ENCODE measurements around the gene UBE2E1.
"Not testable (repeated sequence)": the region's sequence is repeated elsewhere in the genome, so short reads cannot be mapped to it uniquely, and the experiment has no call there.

UBE2E1 gene

DNA sequence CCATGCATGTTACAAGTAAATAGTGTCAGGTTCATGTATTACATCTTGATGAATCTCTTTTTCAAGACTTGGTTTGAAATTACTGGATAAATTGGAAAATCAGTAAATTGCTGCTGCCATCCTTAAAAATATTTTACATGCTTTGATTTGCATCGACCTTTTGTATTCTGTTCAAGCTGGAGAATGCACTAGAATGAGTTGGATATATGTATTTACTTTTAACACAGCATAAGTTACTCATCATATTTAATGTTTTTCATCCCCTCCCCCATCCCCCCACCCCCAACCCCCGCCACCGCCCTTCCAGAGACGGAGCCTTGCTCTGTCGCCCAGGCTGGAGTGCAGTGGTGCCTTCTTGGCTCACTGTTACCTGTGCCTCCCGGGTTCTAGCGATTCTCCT is 16.8 kb downstream of the UBE2E1 start:
- no peak for DNase-seq

DNA sequence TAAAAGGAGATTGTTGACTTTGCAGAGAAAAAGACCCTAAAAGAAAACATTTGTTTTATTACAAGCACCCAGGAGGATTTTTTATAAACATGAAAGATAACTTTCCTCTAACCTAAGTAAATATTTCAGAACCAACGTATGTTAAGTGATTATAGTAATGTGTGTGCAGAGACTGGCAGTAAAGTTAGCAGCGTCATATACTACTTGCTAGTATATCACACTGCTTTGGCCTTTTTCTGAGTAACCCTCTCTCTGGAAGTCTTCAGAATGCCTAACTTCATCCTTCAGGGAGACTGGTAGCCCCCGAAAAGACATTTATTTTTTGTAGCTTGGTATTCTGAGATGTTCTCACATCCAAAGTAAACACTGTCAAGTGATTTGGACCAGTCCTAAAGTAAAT is 17.9 kb downstream of the UBE2E1 start:
- DNase-seq, result no peak

DNA sequence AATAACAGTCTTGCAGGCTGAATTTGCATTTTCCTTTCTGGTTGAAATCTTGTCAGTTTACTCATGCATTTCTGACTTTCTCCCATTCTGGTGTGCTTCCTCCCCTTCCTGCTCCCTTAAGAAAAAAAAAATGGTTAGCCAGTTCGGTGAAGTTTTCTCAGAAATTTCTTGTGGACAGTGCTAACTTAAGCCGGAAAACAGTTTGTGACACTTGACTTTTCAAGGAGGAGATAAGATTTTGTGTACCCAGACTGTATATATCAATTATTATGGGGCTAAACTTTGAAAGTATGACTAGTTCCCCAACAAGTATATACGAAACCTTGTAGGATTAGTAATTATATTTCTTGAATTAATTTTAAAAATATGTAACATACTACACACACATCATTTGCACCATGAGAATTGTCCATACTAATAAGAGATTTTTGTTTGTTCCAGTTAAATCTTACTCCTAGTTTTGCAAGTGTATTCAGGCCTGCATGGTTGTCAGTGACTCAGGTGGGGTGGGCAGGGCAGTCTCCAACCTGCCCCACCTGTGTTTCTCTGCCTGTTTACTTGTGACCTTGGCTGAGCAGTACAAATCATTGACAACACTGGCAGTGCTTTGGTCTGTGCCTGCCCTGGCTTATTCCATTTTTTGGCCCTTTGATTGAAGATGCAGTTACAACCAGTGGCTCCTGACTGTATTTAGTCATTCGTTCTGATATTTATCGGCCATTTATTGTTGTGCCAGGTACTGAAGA is 19.1 kb downstream of the UBE2E1 start:
- no peak for DNase-seq

GRCh38 chr3:23825802-23826201 is 20.0 kb downstream of the UBE2E1 start:
- DNase-seq, result no peak

GRCh38 chr3:23826382-23827064 is 20.8 kb downstream of the UBE2E1 start:
- DNase-seq, result no peak

DNA sequence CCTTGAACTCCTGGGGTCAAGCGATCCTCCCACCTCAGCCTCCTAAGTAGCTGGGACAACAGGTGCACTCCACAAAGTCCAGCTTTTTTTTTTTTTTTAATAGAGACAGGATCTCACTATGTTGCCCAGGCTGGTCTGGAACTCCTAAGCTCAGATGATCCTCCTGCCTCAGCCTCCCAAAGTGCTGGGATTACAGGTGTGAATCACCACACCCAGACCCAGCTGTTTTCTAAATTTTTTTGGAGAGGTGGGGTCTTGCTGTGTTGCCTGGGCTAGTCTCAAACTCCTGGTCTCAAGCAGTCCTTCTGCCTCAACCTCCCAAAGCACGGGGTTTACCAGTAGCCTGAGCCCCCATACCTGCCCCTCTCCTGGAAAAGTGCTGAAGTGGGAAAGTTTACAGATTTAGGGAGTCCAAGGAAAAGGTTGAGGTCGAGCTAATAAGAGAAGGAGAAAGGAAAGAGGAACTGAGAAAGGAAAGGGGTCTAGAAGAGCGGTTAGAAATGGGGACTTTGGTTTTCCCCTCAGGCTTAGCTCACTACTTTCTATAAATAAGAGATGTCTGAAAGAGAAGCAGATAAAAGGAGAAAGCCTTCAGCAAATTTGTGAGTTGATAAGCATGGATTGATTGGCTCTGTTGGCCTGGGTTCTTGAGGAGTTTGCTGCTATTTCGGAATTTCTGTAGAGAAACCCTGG is 23.6 kb downstream of the UBE2E1 start:
- no peak for DNase-seq

- DNase-seq, result no peak
Observed at GRCh38 chr3:23830869-23831484, 25.2 kb downstream of the UBE2E1 start.

GRCh38 chr3:23831517-23832394 is 26.0 kb downstream of the UBE2E1 start:
- no peak for DNase-seq

DNA sequence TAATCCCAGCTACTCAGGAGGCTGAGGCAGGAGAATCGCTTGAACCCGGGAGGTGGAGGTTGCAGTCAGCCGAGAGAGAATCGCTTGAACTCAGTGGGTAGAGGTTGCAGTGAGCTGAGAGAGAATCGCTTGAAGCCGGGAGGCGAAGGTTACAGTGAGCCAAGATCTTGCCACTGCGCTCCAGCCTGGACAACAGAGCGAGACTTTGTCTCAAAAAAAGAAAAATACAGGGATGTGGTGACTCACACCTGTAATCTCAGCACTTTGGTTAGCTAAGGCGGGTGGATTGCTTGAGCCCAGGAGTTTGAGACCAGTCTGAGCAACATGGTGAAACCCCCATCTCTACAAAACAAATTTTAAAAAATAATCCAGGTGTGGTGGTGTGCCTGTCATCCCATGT is 26.8 kb downstream of the UBE2E1 start:
- DNase-seq, result no peak

- no peak for DNase-seq
Observed at GRCh38 chr3:23834082-23834870, 28.5 kb downstream of the UBE2E1 start.

DNA sequence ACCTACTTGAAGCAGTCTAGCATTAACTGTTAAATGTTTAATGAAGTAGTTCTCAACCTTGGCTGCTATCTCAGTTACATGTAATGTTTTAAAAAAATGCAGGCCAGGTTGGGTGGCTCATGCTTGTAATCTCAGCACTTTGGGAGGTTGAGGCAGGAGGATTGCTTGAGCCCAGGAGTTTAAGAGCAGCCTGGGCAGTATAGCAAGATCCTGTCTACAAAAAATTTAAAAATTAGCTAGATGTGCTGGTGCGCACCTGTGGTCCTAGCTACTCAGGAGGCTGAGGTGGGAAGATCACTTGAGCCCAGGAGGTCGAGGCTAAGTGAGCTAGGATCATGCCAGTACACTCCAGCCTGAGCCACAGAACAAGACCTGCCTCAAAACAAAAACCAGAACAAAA is 29.3 kb downstream of the UBE2E1 start:
- DNase-seq, result no peak

GRCh38 chr3:23835802-23836201 is 30.0 kb downstream of the UBE2E1 start:
- DNase-seq, result no peak

DNA sequence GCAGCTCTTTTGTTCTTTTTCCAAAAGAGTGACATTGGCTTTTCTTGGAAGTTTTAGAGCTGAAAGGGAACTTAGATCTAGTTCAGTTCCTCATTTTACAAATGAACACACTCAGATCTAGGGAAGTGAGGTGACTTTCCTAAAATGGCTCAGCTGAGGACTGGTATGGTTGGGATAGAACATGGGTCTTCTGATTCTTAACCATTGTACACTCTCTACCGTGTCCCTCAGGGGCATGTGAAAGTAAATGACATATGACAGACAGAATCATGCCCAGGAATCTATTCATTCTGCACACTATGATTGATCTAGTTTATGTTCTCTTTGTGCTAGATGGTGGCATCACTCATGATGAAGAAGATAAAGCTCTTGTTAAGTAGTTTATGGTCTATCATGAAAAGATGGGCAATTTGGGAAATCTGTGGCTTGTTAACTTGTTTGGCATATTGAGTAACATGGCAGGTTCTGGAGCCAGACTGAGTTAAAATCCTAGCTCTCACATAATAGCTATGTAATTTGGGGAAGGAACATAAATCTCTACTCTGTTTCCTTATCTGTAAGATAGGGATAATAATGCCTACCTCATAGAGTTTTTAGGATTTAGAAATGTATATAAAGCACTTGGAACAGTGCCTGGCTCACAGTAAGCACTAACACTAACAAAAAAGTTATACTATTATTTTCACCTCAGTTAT is 30.9 kb downstream of the UBE2E1 start:
- no peak for DNase-seq

DNA sequence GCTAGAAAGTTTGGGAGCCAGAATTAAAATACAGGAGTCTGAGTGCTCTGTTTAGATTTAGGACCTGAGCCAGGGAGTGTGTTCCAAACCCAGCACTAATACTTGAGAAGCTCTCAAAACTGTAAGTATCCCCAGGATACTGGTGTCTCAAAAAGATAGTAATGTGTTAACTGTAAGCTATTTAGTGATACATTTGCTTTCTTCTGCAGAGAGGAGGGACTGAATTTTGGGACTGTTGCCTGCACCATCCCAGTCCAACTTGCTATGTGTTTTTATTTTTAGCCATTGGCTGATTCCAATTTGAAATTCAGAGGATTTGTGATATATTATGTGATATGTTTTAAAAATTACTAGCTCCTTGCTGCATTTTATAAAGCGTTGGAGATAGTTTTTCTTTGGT is 31.5 kb downstream of the UBE2E1 start:
- DNase-seq, result no peak

GRCh38 chr3:23837691-23838090 is 31.9 kb downstream of the UBE2E1 start:
- no peak for DNase-seq

GRCh38 chr3:23840521-23840920 is 34.8 kb downstream of the UBE2E1 start:
- DNase-seq, result no peak

- DNase-seq, result no peak
Observed at GRCh38 chr3:23843869-23844268, 38.1 kb downstream of the UBE2E1 start.

DNA sequence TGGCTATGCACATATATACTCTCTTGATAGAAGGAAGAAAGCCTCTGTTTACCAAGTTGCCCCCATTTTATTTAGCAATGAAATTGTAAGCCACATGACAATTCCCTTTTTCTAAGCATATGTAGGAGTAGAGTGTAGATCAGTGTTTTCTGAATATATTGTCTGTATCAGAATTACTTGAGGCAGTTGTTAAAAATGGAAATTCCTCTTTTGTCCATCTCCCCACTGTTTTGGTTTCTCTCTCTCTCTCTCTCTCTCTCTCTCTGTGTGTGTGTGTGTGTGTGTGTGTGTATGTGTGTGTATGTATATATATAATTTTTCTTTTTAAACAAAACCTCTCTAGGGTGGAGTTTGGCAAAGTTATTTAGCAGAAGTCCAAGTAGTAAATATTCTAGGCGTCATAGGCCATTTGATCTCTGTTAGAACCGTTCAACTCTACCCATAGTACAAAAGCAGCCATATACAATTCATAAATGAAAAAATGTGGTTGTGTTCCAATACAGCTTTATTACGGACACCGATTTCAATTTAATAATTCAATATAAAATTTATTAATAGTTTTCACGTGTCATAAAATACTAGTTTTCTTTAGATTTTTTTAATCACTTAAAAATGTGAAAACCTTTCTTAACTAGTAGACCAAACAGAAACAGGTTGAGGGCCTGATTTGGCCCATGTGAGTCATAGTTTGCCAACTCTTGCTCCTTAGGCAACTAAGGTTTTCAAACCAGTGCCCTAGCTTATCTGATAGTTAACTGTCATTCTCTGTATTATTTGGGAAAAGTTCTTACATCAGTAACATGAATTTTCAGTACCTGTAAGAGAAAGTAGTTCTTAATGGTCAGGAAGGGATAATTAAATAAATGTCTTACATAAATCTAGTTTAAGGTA is 39.8 kb downstream of the UBE2E1 start:
- no peak for DNase-seq

- DNase-seq, result not testable (repeated sequence)
Observed at GRCh38 chr3:23849462-23849861, 43.7 kb downstream of the UBE2E1 start.

DNA sequence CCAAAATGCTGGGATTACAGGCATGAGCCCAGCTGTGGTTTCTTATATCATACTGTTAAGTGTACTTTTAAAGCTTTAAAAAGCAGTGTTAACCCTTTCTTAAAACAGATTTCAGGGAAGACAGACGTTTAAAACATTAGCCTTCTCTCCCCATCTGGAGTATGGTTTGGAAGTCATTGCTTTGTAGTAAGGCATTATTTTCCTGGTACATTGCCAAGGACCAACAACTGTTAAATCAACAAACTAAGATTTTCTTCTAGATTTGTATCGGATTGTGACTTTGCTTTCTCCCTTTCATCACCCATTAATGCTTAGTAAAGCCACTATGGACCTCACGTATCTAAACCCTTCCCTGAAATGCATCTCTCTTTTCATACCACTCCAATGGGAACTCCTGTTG is 50.5 kb downstream of the UBE2E1 start:
- no peak for DNase-seq
